Measurements from ENCODE around the gene SHANK1.

DNA sequence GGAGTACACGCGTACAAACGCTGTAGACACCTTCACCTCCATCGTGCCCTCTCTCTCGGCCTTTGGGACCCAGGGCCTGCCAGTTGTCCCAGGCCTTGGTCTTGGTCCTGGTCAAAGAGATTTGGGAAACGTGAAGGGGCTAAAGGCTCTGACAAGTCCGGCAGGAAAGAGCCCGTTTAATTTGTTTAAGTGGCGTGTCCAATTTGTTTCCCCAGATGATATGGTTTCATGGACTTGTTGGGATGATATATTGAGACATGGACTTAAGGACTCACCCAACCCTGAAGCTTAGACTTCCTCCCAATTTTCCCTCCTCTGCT, 6.3 kb upstream of the SHANK1 start:
- TF ChIP-seq SIN3A (IDR thresholded peaks at IDR 0.05; ENCODE audit: borderline replicate concordance, insufficient read depth, low read length) (no peak), POLR2AphosphoS5 (IDR thresholded peaks at IDR 0.05; ENCODE audit: low read depth, low read length) (no peak), TAF1 (IDR thresholded peaks at IDR 0.05; ENCODE audit: borderline replicate concordance, insufficient read depth, low read length) (no peak), FOXP2 (optimal IDR thresholded peaks at IDR 0.05; ENCODE audit: borderline replicate concordance, extremely low read depth, extremely low read length, insufficient read depth) (no peak)

Data from PFSK-1 (cell line).